Calu3 (cell line): ENCODE results near the gene ADCK1. TPM values are rescaled to one million over a fixed set of nuclear protein-coding genes. Genes with fewer than 3 reads are reported as not detected.
"Not testable (repeated sequence)": the region's sequence is repeated elsewhere in the genome, so short reads cannot be mapped to it uniquely, and the experiment has no call there.

ENCODE experiments used
- BruUV-seq: library from RNA; stranded (reverse); fragments of 400-500 nt; replicated peaks from 2 replicates; lab custom pipeline; 2021; lab: Mats Ljungman, UMichigan
- CTCF ChIA-PET: fragments of 300-600 bp; sonication (Branson Sonifier 250); formaldehyde crosslinking; loops from one replicate; lab custom pipeline; 2022; ENCODE audit warnings: antibody characterized with exemption; lab: Charles Lee
- DNase-seq: peaks from one replicate; pipeline ENCODE4 v3.0.0; 2022
- H3K27ac Mint-ChIP-seq: one replicate; pipeline ENCODE4 v1.8.0; 2022; ENCODE audit warnings: mixed read lengths; ENCODE audit not compliant: unreplicated experiment
- H3K27me3 Mint-ChIP-seq: one replicate; pipeline ENCODE4 v1.8.0; 2022; ENCODE audit warnings: mixed read lengths; ENCODE audit not compliant: unreplicated experiment
- H3K36me3 Mint-ChIP-seq: one replicate; pipeline ENCODE4 v1.8.0; 2022; ENCODE audit warnings: mild to moderate bottlenecking, moderate library complexity, mixed read lengths; ENCODE audit not compliant: insufficient read depth, unreplicated experiment
- H3K4me1 Mint-ChIP-seq: one replicate; pipeline ENCODE4 v1.8.0; 2022; ENCODE audit warnings: mild to moderate bottlenecking, low read depth, mixed read lengths; ENCODE audit not compliant: unreplicated experiment
- H3K4me3 Mint-ChIP-seq: one replicate; pipeline ENCODE4 v1.8.0; 2022; ENCODE audit warnings: mild to moderate bottlenecking, low read depth, moderate library complexity, mixed read lengths; ENCODE audit not compliant: unreplicated experiment
- H3K9me3 Mint-ChIP-seq: one replicate; pipeline ENCODE4 v1.8.0; 2022; ENCODE audit warnings: low read depth, mixed read lengths; ENCODE audit not compliant: unreplicated experiment
- intact Hi-C: fragments of 100-400 bp; cut with micrococcal nuclease; formaldehyde crosslinking; loops from one replicate; pipeline ENCODE4 v1.10.0; 2022; ENCODE audit not compliant: unreplicated experiment
- total RNA-seq: library from RNA; stranded (reverse); gene quantifications from 2 replicates; pipeline ENCODE4 v1.2.3, GENCODE V29; 2022
- TF ChIP-seq, protein P1 (sequence below): fragments of 200-600 bp; IDR thresholded peaks from one replicate; pipeline ENCODE4 v1.8.0; 2022; ENCODE audit warnings: antibody characterized with exemption; ENCODE audit not compliant: unreplicated experiment

ADCK1 gene
- total RNA-seq, 1 experiment from 2014 or later, result 9.1 TPM

DNA sequence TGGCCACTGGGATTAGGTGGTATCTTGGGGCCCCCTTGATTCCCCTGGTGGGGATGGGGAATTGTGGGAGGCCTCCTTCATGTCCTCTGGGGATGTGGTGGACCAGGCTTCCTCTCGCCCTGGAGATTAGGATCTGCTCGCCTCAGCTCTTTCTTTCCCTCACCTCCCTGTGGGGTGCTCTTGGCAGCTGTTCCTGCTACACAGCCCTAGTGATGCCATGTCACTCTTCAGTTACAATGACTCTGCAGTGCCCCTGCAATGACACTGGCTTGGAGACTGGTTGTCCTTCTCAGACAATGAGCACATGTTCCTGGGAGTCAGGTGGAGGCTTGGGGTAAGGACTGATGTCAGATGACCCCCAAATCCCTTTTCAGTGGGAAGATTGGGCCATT, 83.9 kb downstream of the ADCK1 start:
- BruUV-seq, result no TSS peak
- intact Hi-C loops, result no loop called here
- no peak overlapping the region for H3K27ac Mint-ChIP-seq
- no peaks in the 10 kb centered on the region for H3K4me1 Mint-ChIP-seq
- H3K27me3 Mint-ChIP-seq, result no peaks in the 10 kb centered on the region
- TF ChIP-seq, protein P1, sequence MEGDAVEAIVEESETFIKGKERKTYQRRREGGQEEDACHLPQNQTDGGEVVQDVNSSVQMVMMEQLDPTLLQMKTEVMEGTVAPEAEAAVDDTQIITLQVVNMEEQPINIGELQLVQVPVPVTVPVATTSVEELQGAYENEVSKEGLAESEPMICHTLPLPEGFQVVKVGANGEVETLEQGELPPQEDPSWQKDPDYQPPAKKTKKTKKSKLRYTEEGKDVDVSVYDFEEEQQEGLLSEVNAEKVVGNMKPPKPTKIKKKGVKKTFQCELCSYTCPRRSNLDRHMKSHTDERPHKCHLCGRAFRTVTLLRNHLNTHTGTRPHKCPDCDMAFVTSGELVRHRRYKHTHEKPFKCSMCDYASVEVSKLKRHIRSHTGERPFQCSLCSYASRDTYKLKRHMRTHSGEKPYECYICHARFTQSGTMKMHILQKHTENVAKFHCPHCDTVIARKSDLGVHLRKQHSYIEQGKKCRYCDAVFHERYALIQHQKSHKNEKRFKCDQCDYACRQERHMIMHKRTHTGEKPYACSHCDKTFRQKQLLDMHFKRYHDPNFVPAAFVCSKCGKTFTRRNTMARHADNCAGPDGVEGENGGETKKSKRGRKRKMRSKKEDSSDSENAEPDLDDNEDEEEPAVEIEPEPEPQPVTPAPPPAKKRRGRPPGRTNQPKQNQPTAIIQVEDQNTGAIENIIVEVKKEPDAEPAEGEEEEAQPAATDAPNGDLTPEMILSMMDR, result no peak
- CTCF ChIA-PET, result no interaction called here
- peaks cover 9% of the 10 kb centered on the region for H3K9me3 Mint-ChIP-seq
- no peak overlapping the region for H3K4me3 Mint-ChIP-seq
- DNase-seq, result no peak
- no peaks in the 10 kb centered on the region for H3K36me3 Mint-ChIP-seq

DNA sequence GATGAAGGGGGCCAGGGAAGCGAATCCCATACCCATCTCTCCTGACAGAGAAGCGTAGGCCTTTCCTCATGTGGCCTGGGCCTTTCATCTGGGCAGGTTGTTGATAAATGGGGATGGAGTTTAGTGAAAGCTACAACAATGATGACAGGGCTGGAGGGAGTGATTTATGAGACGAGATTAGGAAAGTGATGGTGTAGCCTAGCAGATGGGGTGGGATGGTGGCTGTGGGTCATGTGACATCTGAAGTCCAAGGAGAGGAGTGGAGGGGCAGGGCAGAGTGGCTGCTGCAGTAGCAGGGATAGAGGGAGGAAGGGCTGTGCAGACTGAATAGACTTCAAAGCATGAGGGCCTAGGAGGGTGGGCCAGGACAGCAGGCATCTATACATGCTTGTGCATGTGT, 85.5 kb downstream of the ADCK1 start:
- TF ChIP-seq, protein P1, result no peak
- intact Hi-C loops, result no loop called here
- CTCF ChIA-PET, result no interaction called here

DNA sequence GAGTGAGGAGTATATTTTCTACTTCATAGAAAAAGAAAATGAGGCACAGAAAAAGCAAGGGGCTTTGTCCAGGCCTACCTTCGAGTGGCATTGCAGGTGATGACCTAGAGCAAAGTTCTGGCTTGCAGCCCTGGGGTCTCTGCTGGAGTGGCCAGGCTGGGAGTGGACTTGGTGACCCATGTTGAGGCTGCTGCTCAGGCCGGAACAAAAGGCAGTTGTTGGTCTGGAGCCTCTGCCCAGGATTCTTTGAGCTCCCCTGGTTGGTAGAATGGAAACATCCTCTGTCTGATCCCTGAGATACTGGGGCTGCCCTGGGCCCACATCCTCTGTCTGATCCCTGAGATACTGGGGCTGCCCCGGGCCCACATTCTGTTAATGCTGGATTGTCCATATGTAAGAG, 86.1 kb downstream of the ADCK1 start:
- H3K4me1 Mint-ChIP-seq, result no peaks in the 10 kb centered on the region
- no peaks in the 10 kb centered on the region for H3K36me3 Mint-ChIP-seq
- no peak for DNase-seq
- no peak overlapping the region for H3K4me3 Mint-ChIP-seq
- peaks cover 9% of the 10 kb centered on the region for H3K9me3 Mint-ChIP-seq
- H3K27me3 Mint-ChIP-seq, result no peaks in the 10 kb centered on the region
- TF ChIP-seq, protein P1, result no peak
- intact Hi-C loops, result no loop called here
- BruUV-seq, result no TSS peak
- H3K27ac Mint-ChIP-seq, result no peak overlapping the region
- CTCF ChIA-PET, result no interaction called here

More for the DNA sequence above, 85.5 kb downstream of the ADCK1 start:
- no peaks in the 10 kb centered on the region for H3K4me1 Mint-ChIP-seq
- H3K36me3 Mint-ChIP-seq, result no peaks in the 10 kb centered on the region
- no peak overlapping the region for H3K27ac Mint-ChIP-seq
- no TSS peak for BruUV-seq
- no peak overlapping the region for H3K4me3 Mint-ChIP-seq
- H3K27me3 Mint-ChIP-seq, result no peaks in the 10 kb centered on the region
- DNase-seq, result no peak
- H3K9me3 Mint-ChIP-seq, result peaks cover 9% of the 10 kb centered on the region

DNA sequence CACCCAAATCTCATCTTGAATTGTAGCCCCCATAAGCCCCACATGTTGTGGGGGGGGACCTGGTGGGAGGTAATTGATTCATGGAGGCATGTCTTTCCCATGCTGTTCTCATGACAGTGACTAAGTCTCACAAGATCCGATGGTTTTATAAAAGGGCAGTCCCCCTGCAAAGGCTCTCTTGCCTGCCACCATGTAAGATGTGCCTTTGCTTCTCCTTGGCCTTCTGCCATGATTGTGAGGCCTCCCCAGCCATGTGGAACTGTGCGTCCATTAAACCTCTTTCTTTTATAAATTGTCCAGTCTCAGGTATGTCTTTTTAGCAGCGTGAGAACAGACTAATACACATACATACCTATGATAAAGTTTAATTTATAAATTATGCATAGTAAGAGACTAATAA, 89.0 kb downstream of the ADCK1 start:
- H3K27me3 Mint-ChIP-seq, H3K27ac Mint-ChIP-seq, DNase-seq, BruUV-seq, H3K36me3 Mint-ChIP-seq, CTCF ChIA-PET, H3K4me1 Mint-ChIP-seq, H3K9me3 Mint-ChIP-seq, H3K4me3 Mint-ChIP-seq, intact Hi-C loops: not testable (repeated sequence)

DNA sequence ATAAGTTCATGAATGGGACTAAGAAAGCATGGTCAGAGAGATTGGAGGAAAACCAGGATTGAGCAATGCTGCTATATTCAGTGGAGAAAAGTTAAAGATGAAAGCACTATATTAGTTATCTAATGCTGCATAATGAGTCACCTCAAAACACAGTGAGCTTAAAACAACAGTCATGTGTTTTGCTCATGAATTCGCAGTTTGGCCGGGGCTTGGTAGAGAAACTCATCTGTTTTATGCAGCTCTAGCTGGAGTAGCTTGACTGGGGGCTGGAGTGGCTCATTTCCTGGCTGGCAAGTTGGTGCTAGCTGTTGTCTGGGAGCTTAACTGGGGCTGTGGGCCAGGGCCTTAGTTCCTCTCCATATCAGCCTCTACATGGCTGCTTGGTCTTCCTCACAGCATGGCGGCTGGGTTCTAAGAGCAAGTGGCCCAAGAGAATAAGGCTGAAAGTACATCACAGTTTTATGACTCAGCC, 90.1 kb downstream of the ADCK1 start:
- TF ChIP-seq, protein P1, result no peak
- intact Hi-C loops, result no loop called here
- Mint-ChIP-seq H3K27ac (no peak overlapping the region), H3K36me3 (no peaks in the 10 kb centered on the region), H3K4me1 (no peaks in the 10 kb centered on the region), H3K4me3 (no peak overlapping the region), H3K27me3 (no peaks in the 10 kb centered on the region), H3K9me3 (peaks cover 9% of the 10 kb centered on the region)
- no TSS peak for BruUV-seq
- CTCF ChIA-PET, result interaction anchor here (0.6 kb wide), 2 partner anchors 10 to 73 kb away, joined by 3 to 6 read pairs; no protein-coding TSS in a partner anchor
- no peak for DNase-seq
